GM08714 (cell line): ENCODE measurements around the gene ARMH3.

Experiments
- H3K4me3 ChIP-seq: fragments of 200-500 bp; sonication (Bioruptor generic); 2 replicates; pipeline ENCODE4 v1.5.1; 2014; ENCODE audit warnings: mild to moderate bottlenecking, low read length, inconsistent platforms
- ZNF274 ChIP-seq: IDR thresholded peaks from 2 replicates; pipeline ENCODE4 v1.6.1; 2012; ENCODE audit warnings: mild to moderate bottlenecking, low read depth, low read length

ARMH3 gene

DNA sequence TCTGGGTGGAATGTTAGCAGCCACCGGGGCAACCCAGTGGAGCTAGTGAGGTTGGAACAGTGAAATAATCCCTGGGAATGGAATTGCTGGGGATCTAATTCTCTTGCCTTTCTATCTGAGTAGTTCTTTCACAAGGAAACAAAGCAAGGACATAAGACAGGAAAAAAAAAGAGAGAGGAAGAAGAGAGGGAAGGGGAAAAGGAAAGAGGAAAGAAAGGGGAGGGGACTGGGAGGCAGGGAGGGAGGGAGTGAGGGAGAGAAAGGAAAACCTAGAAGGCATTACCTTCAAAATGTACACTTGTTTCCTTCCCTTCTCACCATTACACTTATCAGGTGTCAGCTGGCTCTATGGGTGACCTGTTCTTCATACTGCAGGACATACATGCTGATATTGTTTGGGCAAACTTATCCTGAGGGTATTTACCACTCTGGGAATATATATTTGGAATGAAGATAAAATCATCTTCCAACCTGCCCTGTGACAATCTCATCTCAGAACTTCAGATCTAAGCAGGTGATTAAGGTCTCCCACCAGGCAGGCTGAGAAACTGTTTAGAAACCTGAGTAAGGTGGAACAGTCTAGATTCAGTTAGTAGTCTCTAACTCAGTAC, 162.4 kb downstream of the ARMH3 start:
- no peak for TF ChIP-seq ZNF274
- H3K4me3 ChIP-seq: no peak overlapping the region

- no peak overlapping the region for H3K4me3 ChIP-seq
- TF ChIP-seq ZNF274: no peak
Measured at GRCh38 chr10:101892782-101893391, 163.1 kb downstream of the ARMH3 start.

DNA sequence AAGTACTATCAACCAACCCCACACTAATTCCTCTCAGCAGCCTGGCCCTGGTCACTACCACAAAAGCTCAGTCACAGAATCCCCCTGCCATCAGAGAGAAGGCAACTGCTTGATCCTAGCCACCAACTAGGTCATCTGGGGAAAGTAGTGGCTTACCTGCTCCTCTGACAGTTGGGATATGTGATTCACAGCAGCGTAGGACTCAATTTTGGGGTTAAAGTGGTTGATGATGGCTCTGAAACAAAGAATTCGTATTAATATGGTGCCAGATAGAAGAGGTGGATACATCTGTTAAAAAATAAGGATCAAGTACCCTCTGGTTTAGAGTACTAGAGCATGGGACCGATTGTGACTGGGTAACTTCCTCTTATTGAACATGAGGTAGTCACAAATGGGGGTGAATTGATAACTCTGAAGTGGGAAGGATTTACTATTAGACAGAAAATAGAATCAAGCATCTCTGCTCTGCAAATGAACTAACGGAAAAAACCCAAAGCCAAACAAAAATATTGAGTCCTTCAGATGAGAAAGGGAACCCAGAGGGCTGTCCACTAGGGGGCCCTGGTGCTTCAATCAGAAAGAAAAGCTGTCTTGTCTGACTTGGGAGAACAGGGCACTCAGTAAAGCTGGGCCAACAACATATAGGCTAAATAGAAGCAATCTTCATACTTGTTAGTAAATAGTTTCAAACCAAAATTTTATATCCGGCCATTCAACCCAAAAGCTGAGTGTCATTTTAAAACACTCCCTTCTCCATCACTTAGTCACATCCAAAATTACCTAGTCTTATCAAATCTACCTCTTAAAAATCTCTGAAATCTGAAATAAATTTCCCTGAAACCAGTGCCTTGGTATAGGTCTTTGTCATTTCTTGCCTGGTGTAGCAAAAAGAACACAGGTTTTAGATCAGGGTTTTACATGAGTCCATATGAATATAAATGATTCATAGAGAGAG, 166.4 kb downstream of the ARMH3 start:
- H3K4me3 ChIP-seq: peak overlapping the region; percentile 39
- no peak for TF ChIP-seq ZNF274

- 0 out of 2 replicates have a peak overlapping the region, but pooled peaks have one; percentile 14 for H3K4me3 ChIP-seq
- TF ChIP-seq ZNF274: no peak
Measured at GRCh38 chr10:101888251-101888949, 167.6 kb downstream of the ARMH3 start.

GRCh38 chr10:101887775-101888174, 168.2 kb downstream of the ARMH3 start:
- no peak overlapping the region for H3K4me3 ChIP-seq
- no peak for TF ChIP-seq ZNF274

DNA sequence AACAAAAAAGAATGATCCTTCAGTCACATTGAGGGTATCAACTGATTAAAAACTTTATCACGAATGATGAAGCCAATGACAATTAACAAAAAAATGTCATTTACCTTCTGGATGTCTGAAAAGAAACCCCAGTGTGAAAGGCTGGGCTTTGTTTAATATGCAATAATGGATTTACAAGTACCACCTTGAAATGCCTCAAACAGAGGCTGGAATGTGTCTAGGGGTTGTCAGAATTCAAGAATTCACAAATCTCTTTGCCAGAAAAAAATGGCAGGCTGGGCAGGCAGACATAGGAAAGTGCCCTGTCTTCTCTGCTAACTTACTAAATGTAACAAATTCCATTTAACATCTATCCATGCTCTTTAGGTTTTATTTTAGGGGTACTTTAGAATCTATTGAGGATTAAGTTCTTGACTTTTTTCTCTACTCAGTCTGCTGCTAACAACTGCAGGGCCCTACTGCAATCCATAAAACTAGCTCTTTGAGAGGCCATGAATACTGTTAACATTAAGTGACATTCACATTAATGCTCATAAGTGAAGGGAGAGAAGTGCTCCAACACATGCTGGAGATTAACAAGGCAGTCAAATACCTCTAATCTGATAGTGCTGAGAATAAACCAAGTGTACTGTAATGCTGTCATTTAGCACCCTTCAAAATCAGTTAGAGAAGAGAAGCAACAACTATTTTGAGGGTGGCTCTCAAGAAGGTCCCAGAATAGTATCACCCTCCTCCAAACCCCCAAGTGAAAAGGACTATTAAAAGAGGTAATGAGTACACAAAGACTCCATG, 169.3 kb downstream of the ARMH3 start:
- no peak for TF ChIP-seq ZNF274
- H3K4me3 ChIP-seq: no peak overlapping the region

DNA sequence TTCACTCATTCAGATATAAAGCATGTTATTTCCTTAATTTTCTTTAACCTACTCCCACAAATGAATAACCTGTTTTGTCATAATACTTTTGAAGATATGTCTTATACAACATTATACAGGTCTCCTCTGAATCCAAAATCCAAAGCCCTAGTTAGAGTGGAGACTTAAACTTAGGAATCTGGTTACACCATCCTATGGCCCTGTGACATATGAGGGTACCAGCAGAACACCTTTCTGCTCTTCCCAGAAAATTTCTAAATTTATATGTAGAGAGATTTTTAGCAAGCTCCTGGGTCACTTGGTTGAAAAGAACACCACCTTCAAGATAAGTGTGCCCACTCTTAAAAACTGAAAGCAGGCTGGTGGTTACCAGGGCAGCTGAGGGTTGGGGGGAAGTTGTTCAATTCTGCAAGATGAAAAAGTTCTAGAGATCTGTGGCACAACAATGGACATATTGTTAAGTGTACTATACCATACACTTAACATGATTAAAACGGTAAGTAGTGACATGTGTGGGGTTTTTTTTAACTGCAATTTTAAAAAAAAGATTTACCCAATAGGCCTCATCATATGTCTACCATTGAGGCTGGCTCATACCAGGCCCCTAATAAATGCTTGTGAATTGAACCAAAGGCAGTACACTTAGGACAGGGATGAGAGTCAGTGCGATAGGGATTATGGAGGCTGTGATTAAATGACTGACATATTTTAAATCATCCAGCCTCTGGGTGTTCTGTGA, 174.8 kb downstream of the ARMH3 start:
- no peak for TF ChIP-seq ZNF274

GRCh38 chr10:101880232-101880573, 175.8 kb downstream of the ARMH3 start:
- no peak overlapping the region for H3K4me3 ChIP-seq
- TF ChIP-seq ZNF274: no peak

More for the DNA sequence above, 174.8 kb downstream of the ARMH3 start:
- H3K4me3 ChIP-seq: no peak overlapping the region

- H3K4me3 ChIP-seq: no peak overlapping the region
- TF ChIP-seq ZNF274: no peak
Measured at GRCh38 chr10:101879456-101880231, 176.3 kb downstream of the ARMH3 start.

- no peak overlapping the region for H3K4me3 ChIP-seq
- TF ChIP-seq ZNF274: no peak
Measured at GRCh38 chr10:101878869-101879268, 177.1 kb downstream of the ARMH3 start.

DNA sequence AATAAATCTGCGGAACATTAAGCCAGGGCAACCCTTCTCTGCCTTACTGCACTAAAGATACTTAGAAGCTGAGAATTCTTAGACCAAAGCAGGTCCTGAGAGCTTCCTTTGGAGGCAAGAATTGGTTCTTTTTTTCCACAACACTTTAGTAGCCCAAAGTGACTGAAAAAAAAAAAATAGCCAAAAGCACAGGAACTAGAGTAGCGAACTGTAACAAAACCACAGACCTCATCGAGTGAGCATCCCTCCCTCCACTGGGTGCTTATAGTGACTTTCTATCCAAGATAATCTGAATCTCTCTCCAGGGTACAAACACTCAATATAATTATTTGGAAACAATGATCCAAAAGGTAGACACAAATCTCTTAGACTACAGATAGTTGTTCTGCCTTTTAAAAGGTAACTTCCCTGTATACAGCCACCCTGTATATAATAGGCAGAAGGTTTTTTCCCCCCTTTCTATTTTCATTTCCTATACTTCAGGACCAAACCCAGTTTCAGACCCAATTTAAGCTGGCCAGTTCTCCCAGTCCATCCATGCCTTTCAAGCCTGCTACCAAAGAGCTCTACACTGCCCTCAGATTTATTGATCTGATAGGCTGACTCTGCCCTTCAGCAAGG, 180.8 kb downstream of the ARMH3 start:
- no peak overlapping the region for H3K4me3 ChIP-seq

DNA sequence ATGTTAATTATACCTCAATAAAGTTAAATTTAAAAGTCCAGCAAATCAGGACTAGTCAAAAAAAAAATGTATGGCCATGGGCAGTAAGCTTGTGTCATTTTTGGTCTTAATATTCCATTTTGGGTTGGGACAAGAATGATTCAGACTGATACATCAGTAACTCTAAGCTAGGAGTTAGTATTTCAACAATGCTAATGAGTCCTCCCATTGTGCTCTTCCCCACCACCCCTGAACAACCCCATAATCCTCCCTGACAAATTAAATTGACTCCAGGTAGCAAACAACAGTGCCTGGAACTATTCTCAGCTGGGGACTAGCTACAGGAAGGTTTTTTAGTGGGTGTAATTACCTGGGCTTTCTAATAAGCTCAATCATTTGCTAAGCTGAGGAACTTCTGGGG, 181.7 kb downstream of the ARMH3 start:
- no peak for TF ChIP-seq ZNF274
- no peak overlapping the region for H3K4me3 ChIP-seq

More for the DNA sequence above, 180.8 kb downstream of the ARMH3 start:
- TF ChIP-seq ZNF274: no peak
